ENCODE results near the gene CHN1. TPM values are rescaled to one million over a fixed set of nuclear protein-coding genes. Genes with fewer than 3 reads are reported as not detected.

Gene CHN1
- total RNA-seq, 1 donor from 2014 or later: 45.0 TPM

DNA sequence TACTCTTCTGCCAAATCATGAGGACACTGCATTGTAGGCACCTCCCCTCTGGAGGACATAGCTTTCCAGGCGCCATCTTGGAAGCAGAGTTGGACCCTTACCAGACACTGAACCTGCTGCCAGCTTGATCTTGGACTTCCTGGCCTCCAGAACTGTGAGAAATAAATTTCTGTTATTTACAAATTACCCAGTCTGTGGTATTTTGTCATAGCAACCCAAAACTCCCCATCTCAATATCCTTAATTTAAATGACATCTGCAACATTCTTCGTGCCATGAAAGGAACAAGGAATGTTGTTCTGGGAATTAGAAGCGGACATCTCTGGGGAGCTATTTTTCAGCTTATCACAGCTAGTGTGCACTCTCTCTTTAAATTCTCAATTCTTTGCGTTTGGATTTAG, 183.6 kb downstream of the CHN1 start:
- H4K20me1 ChIP-seq (ENCODE audit: low read depth): no peaks in the 10 kb centered on the region
- Mint-ChIP-seq H3K9me3 (no peaks in the 10 kb centered on the region), H3K4me3 (no peak overlapping the region), H3K27ac (no peak overlapping the region), H3K36me3 (peaks cover 34% of the 10 kb centered on the region), H3K27me3 (ENCODE audit: insufficient read depth, low read depth) (no peaks in the 10 kb centered on the region), H3K4me1 (peaks cover 7% of the 10 kb centered on the region)
- H3K36me3 ChIP-seq: peaks cover 10% of the 10 kb centered on the region
- H3K79me2 ChIP-seq (ENCODE audit: low read depth): peaks cover 12% of the 10 kb centered on the region
- DNase-seq (ENCODE audit: low spot score): no peak
- no peaks in the 10 kb centered on the region for H3K9me3 ChIP-seq (ENCODE audit: low read depth)
- H3K4me3 ChIP-seq: no peak overlapping the region
- H3F3A ChIP-seq (ENCODE audit: low read depth): no peaks in the 10 kb centered on the region
- TF ChIP-seq EZH2 (IDR thresholded peaks at IDR 0.05) (no peak), EZH2phosphoT487 (IDR thresholded peaks at IDR 0.05) (no peak)
- TF ChIP-seq, protein P1, sequence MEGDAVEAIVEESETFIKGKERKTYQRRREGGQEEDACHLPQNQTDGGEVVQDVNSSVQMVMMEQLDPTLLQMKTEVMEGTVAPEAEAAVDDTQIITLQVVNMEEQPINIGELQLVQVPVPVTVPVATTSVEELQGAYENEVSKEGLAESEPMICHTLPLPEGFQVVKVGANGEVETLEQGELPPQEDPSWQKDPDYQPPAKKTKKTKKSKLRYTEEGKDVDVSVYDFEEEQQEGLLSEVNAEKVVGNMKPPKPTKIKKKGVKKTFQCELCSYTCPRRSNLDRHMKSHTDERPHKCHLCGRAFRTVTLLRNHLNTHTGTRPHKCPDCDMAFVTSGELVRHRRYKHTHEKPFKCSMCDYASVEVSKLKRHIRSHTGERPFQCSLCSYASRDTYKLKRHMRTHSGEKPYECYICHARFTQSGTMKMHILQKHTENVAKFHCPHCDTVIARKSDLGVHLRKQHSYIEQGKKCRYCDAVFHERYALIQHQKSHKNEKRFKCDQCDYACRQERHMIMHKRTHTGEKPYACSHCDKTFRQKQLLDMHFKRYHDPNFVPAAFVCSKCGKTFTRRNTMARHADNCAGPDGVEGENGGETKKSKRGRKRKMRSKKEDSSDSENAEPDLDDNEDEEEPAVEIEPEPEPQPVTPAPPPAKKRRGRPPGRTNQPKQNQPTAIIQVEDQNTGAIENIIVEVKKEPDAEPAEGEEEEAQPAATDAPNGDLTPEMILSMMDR (IDR thresholded peaks at IDR 0.05): no peak
- no peak overlapping the region for H3K27ac ChIP-seq
- no peaks in the 10 kb centered on the region for H3K27me3 ChIP-seq
- no peak overlapping the region for H2AFZ ChIP-seq (replicated peaks)
- peaks cover 11% of the 10 kb centered on the region for H3K4me1 ChIP-seq
- no peak overlapping the region for H3K4me2 ChIP-seq
- no peak overlapping the region for H3K9ac ChIP-seq

DNA sequence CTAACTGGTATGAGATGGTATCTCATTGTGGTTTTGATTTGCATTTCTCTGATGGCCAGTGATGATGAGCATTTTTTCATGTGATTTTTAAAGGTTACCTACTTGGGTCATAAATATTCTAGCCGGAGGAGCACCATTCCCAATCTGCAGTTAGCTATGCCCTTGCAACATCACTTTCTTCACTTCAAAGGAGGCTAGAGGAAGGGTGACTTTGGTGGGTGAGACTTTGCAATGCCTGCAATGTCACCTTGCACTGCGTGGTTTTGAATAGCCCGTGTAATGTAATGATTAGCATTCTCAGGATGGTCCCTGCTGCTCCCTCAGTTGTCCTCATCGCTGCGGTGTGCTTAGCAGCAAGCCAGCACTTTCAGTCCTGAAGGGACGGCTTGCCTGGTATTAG, 184.8 kb downstream of the CHN1 start:
- Mint-ChIP-seq H3K27me3 (ENCODE audit: insufficient read depth, low read depth) (peaks cover 3% of the 10 kb centered on the region), H3K4me1 (no peaks in the 10 kb centered on the region), H3K4me3 (no peak overlapping the region), H3K9me3 (no peaks in the 10 kb centered on the region), H3K36me3 (peaks cover 41% of the 10 kb centered on the region), H3K27ac (no peak overlapping the region)
- Histone ChIP-seq H3K4me1 (no peaks in the 10 kb centered on the region), H3K9me3 (ENCODE audit: low read depth) (no peaks in the 10 kb centered on the region), H3K4me2 (no peak overlapping the region), H3K36me3 (peaks cover 10% of the 10 kb centered on the region), H3K9ac (no peak overlapping the region), H4K20me1 (ENCODE audit: low read depth) (no peaks in the 10 kb centered on the region), H3K4me3 (no peak overlapping the region), H3F3A (ENCODE audit: low read depth) (no peaks in the 10 kb centered on the region), H2AFZ (replicated peaks) (no peak overlapping the region), H3K79me2 (ENCODE audit: low read depth) (peaks cover 8% of the 10 kb centered on the region), H3K27me3 (no peaks in the 10 kb centered on the region), H3K27ac (peak overlapping the region; percentile 13)
- TF ChIP-seq, protein P1 (IDR thresholded peaks at IDR 0.05): no peak
- TF ChIP-seq EZH2phosphoT487 (IDR thresholded peaks at IDR 0.05): no peak
- no peak for TF ChIP-seq EZH2 (IDR thresholded peaks at IDR 0.05)
- DNase-seq (ENCODE audit: low spot score): no peak

- Mint-ChIP-seq H3K36me3 (peaks cover 17% of the 10 kb centered on the region), H3K27ac (no peak overlapping the region)
Observed at GRCh38 chr2:174815526-174815925, 189.7 kb downstream of the CHN1 start.

More at GRCh38 chr2:174815526-174815925, 189.7 kb downstream of the CHN1 start:
- no peaks in the 10 kb centered on the region for H3K9me3 ChIP-seq (ENCODE audit: low read depth)
- H3K4me2 ChIP-seq: no peak overlapping the region
- TF ChIP-seq, protein P1 (IDR thresholded peaks at IDR 0.05): no peak
- TF ChIP-seq EZH2 (IDR thresholded peaks at IDR 0.05): no peak
- TF ChIP-seq EZH2phosphoT487 (IDR thresholded peaks at IDR 0.05): no peak
- no peaks in the 10 kb centered on the region for H3K4me1 ChIP-seq
- H3K4me3 Mint-ChIP-seq: no peak overlapping the region
- no peaks in the 10 kb centered on the region for H3K27me3 ChIP-seq
- peaks cover 11% of the 10 kb centered on the region for H3K36me3 ChIP-seq
- no peak overlapping the region for H3K9ac ChIP-seq
- no peak overlapping the region for H3K4me3 ChIP-seq
- H3K4me1 Mint-ChIP-seq: no peaks in the 10 kb centered on the region
- no peak for DNase-seq (ENCODE audit: low spot score)
- H3K9me3 Mint-ChIP-seq: no peaks in the 10 kb centered on the region
- no peaks in the 10 kb centered on the region for H4K20me1 ChIP-seq (ENCODE audit: low read depth)
- no peaks in the 10 kb centered on the region for H3K79me2 ChIP-seq (ENCODE audit: low read depth)
- peaks cover 3% of the 10 kb centered on the region for H3K27me3 Mint-ChIP-seq (ENCODE audit: insufficient read depth, low read depth)
- no peak overlapping the region for H2AFZ ChIP-seq (replicated peaks)
- H3F3A ChIP-seq (ENCODE audit: low read depth): peaks cover 4% of the 10 kb centered on the region
- no peak overlapping the region for H3K27ac ChIP-seq

All from neural progenitor cell (in vitro differentiated cells).